Keratinocyte (primary cell): ENCODE measurements around the gene RBCK1. TPM values are rescaled to one million over a fixed set of nuclear protein-coding genes. Genes with fewer than 3 reads are reported as not detected.

Source experiments
- DNase-seq: peaks from one replicate; pipeline ENCODE4 v3.0.0-alpha.2; 2011; ENCODE audit warnings: low read depth, missing footprints, low spot score
- FAIRE-seq: peaks from 2 replicates; lab custom pipeline; 2011; peaks lifted over from hg19 to GRCh38; lab: Jason Lieb, UNC
- H2AFZ ChIP-seq: 2 replicates; pipeline ENCODE4 v1.6.0; 2012; ENCODE audit warnings: low read length, control low read depth, inconsistent platforms; ENCODE audit not compliant: control insufficient read depth
- H3K27ac ChIP-seq: 2 replicates; pipeline ENCODE4 v1.5.1; 2011; ENCODE audit warnings: low read length; ENCODE audit not compliant: control insufficient read depth, insufficient read depth
- H3K27me3 ChIP-seq: 3 replicates; pipeline ENCODE4 v1.6.0; 2011; ENCODE audit warnings: low read length; ENCODE audit not compliant: control insufficient read depth, insufficient read depth; ENCODE audit errors: extremely low read depth
- H3K36me3 ChIP-seq, 2 experiments: 2 replicates in 1 of 2; 3 replicates in 1 of 2; pipeline ENCODE4 v1.5.1; 2011; ENCODE audit warnings: low read length in 2 of 2, mild to moderate bottlenecking in 1 of 2; ENCODE audit not compliant: control insufficient read depth in 2 of 2, insufficient read depth in 2 of 2; ENCODE audit errors: extremely low read depth in 1 of 2
- H3K4me1 ChIP-seq: 3 replicates; pipeline ENCODE4 v1.5.1; 2011; ENCODE audit warnings: low read length; ENCODE audit not compliant: control insufficient read depth, insufficient read depth; ENCODE audit errors: extremely low read depth
- H3K4me2 ChIP-seq: 3 replicates; pipeline ENCODE4 v1.6.0; 2011; ENCODE audit warnings: low read depth, low read length; ENCODE audit not compliant: control insufficient read depth, insufficient read depth; ENCODE audit errors: extremely low read depth
- H3K4me3 ChIP-seq, 3 experiments: fragments of 200-600 bp in 1 of 3; sonication (generic) in 1 of 3; 2 replicates in 2 of 3; 3 replicates in 1 of 3; pipeline ENCODE4 v1.5.1; 2011 to 2016; ENCODE audit warnings: low read length in 3 of 3, mild to moderate bottlenecking in 3 of 3, control low read depth in 2 of 3, inconsistent platforms in 1 of 3, low read depth in 1 of 3, mixed read lengths in 1 of 3, mixed run types in 1 of 3, moderate library complexity in 1 of 3; ENCODE audit not compliant: control insufficient read depth in 2 of 3, insufficient read depth in 2 of 3; ENCODE audit errors: extremely low read depth in 1 of 3
- H3K79me2 ChIP-seq: 2 replicates; pipeline ENCODE4 v1.6.0; 2012; ENCODE audit warnings: low read length; ENCODE audit not compliant: control insufficient read depth, insufficient read depth
- H3K9ac ChIP-seq: 3 replicates; pipeline ENCODE4 v1.6.0; 2011; ENCODE audit warnings: low read length; ENCODE audit not compliant: control insufficient read depth, insufficient read depth; ENCODE audit errors: extremely low read depth
- H3K9me1 ChIP-seq: 3 replicates; pipeline ENCODE4 v1.6.0; 2011; ENCODE audit warnings: low read length; ENCODE audit not compliant: control insufficient read depth, insufficient read depth; ENCODE audit errors: extremely low read depth
- H3K9me3 ChIP-seq: 2 replicates; pipeline ENCODE4 v1.5.1; 2012; ENCODE audit warnings: low read depth, low read length; ENCODE audit not compliant: control insufficient read depth
- H4K20me1 ChIP-seq: 3 replicates; pipeline ENCODE4 v1.6.0; 2011; ENCODE audit warnings: low read length; ENCODE audit not compliant: control insufficient read depth, insufficient read depth; ENCODE audit errors: extremely low read depth
- CTCF ChIP-seq, 3 experiments: IDR thresholded peaks in 1 of 3; conservative IDR thresholded peaks in 1 of 3; optimal IDR thresholded peaks in 1 of 3; 2 replicates in 2 of 3; 3 replicates in 1 of 3; pipeline versions ENCODE3 to v1.5.1; 2011; ENCODE audit warnings: low read length in 3 of 3, mild to moderate bottlenecking in 3 of 3, moderate library complexity in 2 of 3, control low read depth in 1 of 3, inconsistent platforms in 1 of 3; ENCODE audit not compliant: insufficient read depth in 2 of 3; ENCODE audit errors: extremely low read depth in 1 of 3
- EZH2 ChIP-seq: IDR thresholded peaks from one replicate; pipeline ENCODE4 v1.6.1; 2012; ENCODE audit warnings: inconsistent platforms, mild to moderate bottlenecking, low read length, moderate library complexity
- dilution Hi-C: fragments of 300-500 bp; cut with MboI; formaldehyde crosslinking; loops from one replicate; pipeline ENCODE4 v1.7.0; 2020; ENCODE audit warnings: low sequenced_read_pairs; ENCODE audit not compliant: extremely low pct_ligation_motif_present
- polyA plus RNA-seq, 5 experiments: library from polyadenylated mRNA; depleted of rRNA in 3 of 5; stranded (reverse) in 3 of 5; stranded (forward) in 1 of 5; unstranded in 1 of 5; fragments of >200 nt; gene quantifications; 1 replicate in 1 of 5; 2 replicates in 3 of 5; 3 replicates in 1 of 5; pipeline versions ENCODE4 v1.2.1 to v1.2.3, GENCODE V29; 2011 to 2012; ENCODE audit warnings: missing spikeins in 2 of 5, low read depth in 1 of 5, low replicate concordance in 1 of 5

The RBCK1 gene
- polyA plus RNA-seq, 1 donor (not counting 4 experiments of a cell fraction or from before 2014, with no cell fraction given): 136 TPM

GRCh38 chr20:403582-403957 is 4.5 kb upstream of the RBCK1 start:
- TF ChIP-seq EZH2 (no peak), CTCF (optimal IDR thresholded peaks at IDR 0.05 in 1 of 3, IDR thresholded peaks at IDR 0.05 in 1 of 3, conservative IDR thresholded peaks at IDR 0.05 in 1 of 3; ENCODE audit: extremely low read depth in 1 of 3, insufficient read depth in 2 of 3, low read length in 3 of 3) (no peak)
- no peaks in the 10 kb centered on the region for H4K20me1 ChIP-seq
- no peak overlapping the region for H3K4me3 ChIP-seq
- H3K9me3 ChIP-seq: no peaks in the 10 kb centered on the region
- no peak overlapping the region for H3K9ac ChIP-seq
- H3K4me1 ChIP-seq: peaks cover 39% of the 10 kb centered on the region
- H2AFZ ChIP-seq: no peak overlapping the region
- H3K27me3 ChIP-seq: no peaks in the 10 kb centered on the region
- peaks cover 4% of the 10 kb centered on the region for H3K9me1 ChIP-seq
- DNase-seq (no peak), FAIRE-seq (no peak)
- H3K36me3 ChIP-seq: no peaks in the 10 kb centered on the region
- peaks cover 4% of the 10 kb centered on the region for H3K79me2 ChIP-seq
- no peak overlapping the region for H3K4me2 ChIP-seq
- dilution Hi-C loops: no loop called here
- no peak overlapping the region for H3K27ac ChIP-seq

- Histone ChIP-seq H3K36me3 (no peaks in the 10 kb centered on the region), H2AFZ (no peak overlapping the region), H3K9me3 (no peaks in the 10 kb centered on the region), H3K9ac (no peak overlapping the region), H3K4me3 (no peak overlapping the region), H3K9me1 (peaks cover 4% of the 10 kb centered on the region), H3K4me1 (peaks cover 39% of the 10 kb centered on the region), H3K4me2 (no peak overlapping the region), H3K79me2 (peaks cover 10% of the 10 kb centered on the region), H3K27ac (no peak overlapping the region), H4K20me1 (no peaks in the 10 kb centered on the region), H3K27me3 (no peaks in the 10 kb centered on the region)
- dilution Hi-C loops: no loop called here
- TF ChIP-seq CTCF (optimal IDR thresholded peaks at IDR 0.05 in 1 of 3, IDR thresholded peaks at IDR 0.05 in 1 of 3, conservative IDR thresholded peaks at IDR 0.05 in 1 of 3; ENCODE audit: extremely low read depth in 1 of 3, insufficient read depth in 2 of 3, low read length in 3 of 3): no peak
- no peak for TF ChIP-seq EZH2
- DNase-seq (no peak), FAIRE-seq (no peak)
Measured at GRCh38 chr20:404088-404487, 4.0 kb upstream of the RBCK1 start.
